ENCODE data around the gene GBE1.

DNA sequence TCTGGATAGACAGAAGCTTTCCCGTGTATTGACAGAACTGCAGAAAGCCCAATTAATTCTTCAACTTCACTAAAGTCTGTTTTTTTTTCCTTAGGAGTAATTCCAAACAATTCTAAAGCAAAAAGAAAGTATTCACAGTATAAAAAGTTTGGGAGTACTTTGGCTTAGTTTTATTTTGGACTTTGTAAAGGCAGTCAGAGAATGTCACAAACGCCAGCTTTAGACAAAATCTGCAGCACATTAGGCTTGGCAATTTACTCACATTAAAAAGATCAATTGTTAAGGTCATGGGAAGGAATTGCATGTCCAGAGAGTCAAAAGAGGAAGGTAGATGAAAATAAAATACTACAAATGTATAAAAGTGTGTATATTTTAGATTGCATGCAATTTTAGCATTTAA, 47.5 kb upstream of the GBE1 start:
- TF ChIP-seq ETV6 (CRISPR knock-in tag; IDR thresholded peaks at IDR 0.05) (no peak), CBFB (CRISPR knock-in tag; IDR thresholded peaks at IDR 0.05; ENCODE audit: low read depth) (no peak), NFE2L1 (CRISPR knock-in tag; IDR thresholded peaks at IDR 0.05) (no peak), ZNF138 (CRISPR knock-in tag; conservative IDR thresholded peaks at IDR 0.05) (no peak), JUN (CRISPR knock-in tag; IDR thresholded peaks at IDR 0.05) (no peak), GTF2I (CRISPR knock-in tag; conservative IDR thresholded peaks at IDR 0.05) (no peak)
- TF ChIP-seq, protein P1, sequence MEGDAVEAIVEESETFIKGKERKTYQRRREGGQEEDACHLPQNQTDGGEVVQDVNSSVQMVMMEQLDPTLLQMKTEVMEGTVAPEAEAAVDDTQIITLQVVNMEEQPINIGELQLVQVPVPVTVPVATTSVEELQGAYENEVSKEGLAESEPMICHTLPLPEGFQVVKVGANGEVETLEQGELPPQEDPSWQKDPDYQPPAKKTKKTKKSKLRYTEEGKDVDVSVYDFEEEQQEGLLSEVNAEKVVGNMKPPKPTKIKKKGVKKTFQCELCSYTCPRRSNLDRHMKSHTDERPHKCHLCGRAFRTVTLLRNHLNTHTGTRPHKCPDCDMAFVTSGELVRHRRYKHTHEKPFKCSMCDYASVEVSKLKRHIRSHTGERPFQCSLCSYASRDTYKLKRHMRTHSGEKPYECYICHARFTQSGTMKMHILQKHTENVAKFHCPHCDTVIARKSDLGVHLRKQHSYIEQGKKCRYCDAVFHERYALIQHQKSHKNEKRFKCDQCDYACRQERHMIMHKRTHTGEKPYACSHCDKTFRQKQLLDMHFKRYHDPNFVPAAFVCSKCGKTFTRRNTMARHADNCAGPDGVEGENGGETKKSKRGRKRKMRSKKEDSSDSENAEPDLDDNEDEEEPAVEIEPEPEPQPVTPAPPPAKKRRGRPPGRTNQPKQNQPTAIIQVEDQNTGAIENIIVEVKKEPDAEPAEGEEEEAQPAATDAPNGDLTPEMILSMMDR (IDR thresholded peaks at IDR 0.05), result no peak
- TF ChIP-seq, protein P2, sequence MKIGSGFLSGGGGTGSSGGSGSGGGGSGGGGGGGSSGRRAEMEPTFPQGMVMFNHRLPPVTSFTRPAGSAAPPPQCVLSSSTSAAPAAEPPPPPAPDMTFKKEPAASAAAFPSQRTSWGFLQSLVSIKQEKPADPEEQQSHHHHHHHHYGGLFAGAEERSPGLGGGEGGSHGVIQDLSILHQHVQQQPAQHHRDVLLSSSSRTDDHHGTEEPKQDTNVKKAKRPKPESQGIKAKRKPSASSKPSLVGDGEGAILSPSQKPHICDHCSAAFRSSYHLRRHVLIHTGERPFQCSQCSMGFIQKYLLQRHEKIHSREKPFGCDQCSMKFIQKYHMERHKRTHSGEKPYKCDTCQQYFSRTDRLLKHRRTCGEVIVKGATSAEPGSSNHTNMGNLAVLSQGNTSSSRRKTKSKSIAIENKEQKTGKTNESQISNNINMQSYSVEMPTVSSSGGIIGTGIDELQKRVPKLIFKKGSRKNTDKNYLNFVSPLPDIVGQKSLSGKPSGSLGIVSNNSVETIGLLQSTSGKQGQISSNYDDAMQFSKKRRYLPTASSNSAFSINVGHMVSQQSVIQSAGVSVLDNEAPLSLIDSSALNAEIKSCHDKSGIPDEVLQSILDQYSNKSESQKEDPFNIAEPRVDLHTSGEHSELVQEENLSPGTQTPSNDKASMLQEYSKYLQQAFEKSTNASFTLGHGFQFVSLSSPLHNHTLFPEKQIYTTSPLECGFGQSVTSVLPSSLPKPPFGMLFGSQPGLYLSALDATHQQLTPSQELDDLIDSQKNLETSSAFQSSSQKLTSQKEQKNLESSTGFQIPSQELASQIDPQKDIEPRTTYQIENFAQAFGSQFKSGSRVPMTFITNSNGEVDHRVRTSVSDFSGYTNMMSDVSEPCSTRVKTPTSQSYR (CRISPR knock-in tag; IDR thresholded peaks at IDR 0.05), result no peak
- TF ChIP-seq, protein P3, sequence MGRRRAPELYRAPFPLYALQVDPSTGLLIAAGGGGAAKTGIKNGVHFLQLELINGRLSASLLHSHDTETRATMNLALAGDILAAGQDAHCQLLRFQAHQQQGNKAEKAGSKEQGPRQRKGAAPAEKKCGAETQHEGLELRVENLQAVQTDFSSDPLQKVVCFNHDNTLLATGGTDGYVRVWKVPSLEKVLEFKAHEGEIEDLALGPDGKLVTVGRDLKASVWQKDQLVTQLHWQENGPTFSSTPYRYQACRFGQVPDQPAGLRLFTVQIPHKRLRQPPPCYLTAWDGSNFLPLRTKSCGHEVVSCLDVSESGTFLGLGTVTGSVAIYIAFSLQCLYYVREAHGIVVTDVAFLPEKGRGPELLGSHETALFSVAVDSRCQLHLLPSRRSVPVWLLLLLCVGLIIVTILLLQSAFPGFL (CRISPR knock-in tag; IDR thresholded peaks at IDR 0.05; ENCODE audit: borderline replicate concordance), result no peak
- TF ChIP-seq, protein P4, sequence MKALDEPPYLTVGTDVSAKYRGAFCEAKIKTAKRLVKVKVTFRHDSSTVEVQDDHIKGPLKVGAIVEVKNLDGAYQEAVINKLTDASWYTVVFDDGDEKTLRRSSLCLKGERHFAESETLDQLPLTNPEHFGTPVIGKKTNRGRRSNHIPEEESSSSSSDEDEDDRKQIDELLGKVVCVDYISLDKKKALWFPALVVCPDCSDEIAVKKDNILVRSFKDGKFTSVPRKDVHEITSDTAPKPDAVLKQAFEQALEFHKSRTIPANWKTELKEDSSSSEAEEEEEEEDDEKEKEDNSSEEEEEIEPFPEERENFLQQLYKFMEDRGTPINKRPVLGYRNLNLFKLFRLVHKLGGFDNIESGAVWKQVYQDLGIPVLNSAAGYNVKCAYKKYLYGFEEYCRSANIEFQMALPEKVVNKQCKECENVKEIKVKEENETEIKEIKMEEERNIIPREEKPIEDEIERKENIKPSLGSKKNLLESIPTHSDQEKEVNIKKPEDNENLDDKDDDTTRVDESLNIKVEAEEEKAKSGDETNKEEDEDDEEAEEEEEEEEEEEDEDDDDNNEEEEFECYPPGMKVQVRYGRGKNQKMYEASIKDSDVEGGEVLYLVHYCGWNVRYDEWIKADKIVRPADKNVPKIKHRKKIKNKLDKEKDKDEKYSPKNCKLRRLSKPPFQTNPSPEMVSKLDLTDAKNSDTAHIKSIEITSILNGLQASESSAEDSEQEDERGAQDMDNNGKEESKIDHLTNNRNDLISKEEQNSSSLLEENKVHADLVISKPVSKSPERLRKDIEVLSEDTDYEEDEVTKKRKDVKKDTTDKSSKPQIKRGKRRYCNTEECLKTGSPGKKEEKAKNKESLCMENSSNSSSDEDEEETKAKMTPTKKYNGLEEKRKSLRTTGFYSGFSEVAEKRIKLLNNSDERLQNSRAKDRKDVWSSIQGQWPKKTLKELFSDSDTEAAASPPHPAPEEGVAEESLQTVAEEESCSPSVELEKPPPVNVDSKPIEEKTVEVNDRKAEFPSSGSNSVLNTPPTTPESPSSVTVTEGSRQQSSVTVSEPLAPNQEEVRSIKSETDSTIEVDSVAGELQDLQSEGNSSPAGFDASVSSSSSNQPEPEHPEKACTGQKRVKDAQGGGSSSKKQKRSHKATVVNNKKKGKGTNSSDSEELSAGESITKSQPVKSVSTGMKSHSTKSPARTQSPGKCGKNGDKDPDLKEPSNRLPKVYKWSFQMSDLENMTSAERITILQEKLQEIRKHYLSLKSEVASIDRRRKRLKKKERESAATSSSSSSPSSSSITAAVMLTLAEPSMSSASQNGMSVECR (CRISPR knock-in tag; IDR thresholded peaks at IDR 0.05; ENCODE audit: borderline replicate concordance), result no peak
- TF ChIP-seq, protein P5, sequence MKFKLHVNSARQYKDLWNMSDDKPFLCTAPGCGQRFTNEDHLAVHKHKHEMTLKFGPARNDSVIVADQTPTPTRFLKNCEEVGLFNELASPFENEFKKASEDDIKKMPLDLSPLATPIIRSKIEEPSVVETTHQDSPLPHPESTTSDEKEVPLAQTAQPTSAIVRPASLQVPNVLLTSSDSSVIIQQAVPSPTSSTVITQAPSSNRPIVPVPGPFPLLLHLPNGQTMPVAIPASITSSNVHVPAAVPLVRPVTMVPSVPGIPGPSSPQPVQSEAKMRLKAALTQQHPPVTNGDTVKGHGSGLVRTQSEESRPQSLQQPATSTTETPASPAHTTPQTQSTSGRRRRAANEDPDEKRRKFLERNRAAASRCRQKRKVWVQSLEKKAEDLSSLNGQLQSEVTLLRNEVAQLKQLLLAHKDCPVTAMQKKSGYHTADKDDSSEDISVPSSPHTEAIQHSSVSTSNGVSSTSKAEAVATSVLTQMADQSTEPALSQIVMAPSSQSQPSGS (CRISPR knock-in tag; IDR thresholded peaks at IDR 0.05; ENCODE audit: borderline replicate concordance, low read depth), result no peak
- TF ChIP-seq, protein P6, sequence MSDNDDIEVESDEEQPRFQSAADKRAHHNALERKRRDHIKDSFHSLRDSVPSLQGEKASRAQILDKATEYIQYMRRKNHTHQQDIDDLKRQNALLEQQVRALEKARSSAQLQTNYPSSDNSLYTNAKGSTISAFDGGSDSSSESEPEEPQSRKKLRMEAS (CRISPR knock-in tag; IDR thresholded peaks at IDR 0.05), result no peak
- TF ChIP-seq, protein P7, sequence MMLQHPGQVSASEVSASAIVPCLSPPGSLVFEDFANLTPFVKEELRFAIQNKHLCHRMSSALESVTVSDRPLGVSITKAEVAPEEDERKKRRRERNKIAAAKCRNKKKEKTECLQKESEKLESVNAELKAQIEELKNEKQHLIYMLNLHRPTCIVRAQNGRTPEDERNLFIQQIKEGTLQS (CRISPR knock-in tag; conservative IDR thresholded peaks at IDR 0.05), result no peak
